Choroid plexus epithelial cell (primary cell): ENCODE measurements around the gene AVL9.

ENCODE experiments used
- DNase-seq: peaks from one replicate; pipeline ENCODE4 v3.0.0-alpha.2; 2010; ENCODE audit warnings: low read depth
- H3K4me3 ChIP-seq: 2 replicates; pipeline ENCODE4 v1.5.1; 2011; ENCODE audit warnings: low read depth, mild to moderate bottlenecking, control low read depth, low read length, moderate library complexity
- TF ChIP-seq, protein P1 (sequence below): conservative IDR thresholded peaks from 2 replicates; pipeline ENCODE4 v1.5.1; 2011; ENCODE audit warnings: low read depth, mild to moderate bottlenecking, control low read depth, inconsistent platforms, low read length, moderate library complexity

The AVL9 gene

DNA sequence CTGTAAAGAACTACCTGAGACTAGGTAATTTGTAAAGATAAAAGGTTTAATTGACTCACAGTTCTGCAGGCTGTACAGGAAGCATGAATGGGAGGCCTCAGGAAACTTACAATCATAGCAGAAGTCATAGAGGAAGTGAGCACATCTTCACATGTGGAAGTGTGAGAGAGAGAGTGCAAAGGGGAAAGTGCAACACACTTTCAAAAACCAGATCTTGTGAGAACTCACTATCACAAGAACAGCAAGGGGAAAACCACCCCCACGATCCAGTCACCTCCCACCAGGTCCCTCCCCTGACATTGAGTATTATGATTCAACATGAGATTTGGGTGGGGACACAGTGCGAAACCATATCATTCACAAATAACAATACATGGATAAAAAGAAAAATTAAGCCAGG lies 24.5 kb downstream of the AVL9 start:
- no peak overlapping the region for H3K4me3 ChIP-seq
- TF ChIP-seq, protein P1, sequence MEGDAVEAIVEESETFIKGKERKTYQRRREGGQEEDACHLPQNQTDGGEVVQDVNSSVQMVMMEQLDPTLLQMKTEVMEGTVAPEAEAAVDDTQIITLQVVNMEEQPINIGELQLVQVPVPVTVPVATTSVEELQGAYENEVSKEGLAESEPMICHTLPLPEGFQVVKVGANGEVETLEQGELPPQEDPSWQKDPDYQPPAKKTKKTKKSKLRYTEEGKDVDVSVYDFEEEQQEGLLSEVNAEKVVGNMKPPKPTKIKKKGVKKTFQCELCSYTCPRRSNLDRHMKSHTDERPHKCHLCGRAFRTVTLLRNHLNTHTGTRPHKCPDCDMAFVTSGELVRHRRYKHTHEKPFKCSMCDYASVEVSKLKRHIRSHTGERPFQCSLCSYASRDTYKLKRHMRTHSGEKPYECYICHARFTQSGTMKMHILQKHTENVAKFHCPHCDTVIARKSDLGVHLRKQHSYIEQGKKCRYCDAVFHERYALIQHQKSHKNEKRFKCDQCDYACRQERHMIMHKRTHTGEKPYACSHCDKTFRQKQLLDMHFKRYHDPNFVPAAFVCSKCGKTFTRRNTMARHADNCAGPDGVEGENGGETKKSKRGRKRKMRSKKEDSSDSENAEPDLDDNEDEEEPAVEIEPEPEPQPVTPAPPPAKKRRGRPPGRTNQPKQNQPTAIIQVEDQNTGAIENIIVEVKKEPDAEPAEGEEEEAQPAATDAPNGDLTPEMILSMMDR: no peak
- no peak for DNase-seq

DNA sequence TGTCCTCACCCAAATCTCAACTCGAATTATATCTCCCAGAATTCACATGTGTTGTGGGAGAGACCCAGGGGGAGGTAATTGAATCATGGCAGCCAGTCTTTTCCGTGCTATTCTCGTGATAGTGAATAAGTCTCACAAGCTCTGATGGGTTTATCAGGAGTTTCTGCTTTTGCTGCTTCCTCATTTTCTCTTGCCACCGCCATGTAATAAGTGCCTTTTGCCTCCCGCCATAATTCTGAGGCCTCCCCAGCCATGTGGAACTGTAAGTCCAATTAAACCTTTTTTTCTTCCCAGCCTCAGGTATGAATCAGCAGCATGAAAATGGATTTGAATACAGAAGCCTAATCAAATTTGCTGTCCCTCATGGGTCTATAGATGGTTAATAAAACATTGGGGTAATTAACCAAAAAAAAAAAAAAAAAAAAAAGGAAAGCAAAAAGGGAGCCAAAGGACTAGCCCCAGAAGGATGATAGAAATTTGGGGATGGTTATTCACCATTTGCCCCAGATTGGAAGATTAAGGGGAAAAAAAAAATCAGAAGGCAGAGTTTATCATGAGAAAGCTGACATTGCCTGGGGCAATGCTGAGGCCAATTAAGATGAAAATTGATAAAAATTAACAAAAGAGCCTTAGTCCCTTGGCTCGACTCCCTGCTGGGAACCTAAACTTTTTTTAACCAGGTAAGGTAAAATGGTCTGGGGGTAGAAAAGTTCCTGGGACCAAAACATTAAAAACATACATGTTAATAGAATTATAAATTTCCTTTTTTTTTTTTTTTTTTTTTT lies 27.6 kb downstream of the AVL9 start:
- DNase-seq: no peak
- H3K4me3 ChIP-seq: no peak overlapping the region
- TF ChIP-seq, protein P1: no peak

DNA sequence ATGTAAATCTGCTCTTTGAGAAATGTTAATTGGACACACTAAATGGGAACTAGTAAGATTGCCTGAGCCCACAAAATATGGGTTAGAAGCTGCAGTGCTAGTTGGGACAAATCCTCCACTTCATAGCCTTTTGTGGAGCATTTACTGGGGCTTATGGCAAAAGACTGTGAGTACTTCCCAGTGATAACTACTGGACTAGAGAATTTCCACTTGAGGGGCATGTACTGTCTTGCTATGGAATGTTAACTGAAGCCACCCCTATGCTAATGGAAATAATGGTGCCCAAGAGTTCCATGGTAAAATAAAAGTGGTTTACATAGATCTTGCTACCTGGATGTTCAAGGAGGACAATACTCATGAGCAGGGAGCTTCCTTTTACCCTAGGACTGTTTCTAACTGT lies 29.3 kb downstream of the AVL9 start:
- TF ChIP-seq, protein P1: no peak
- no peak for DNase-seq
- no peak overlapping the region for H3K4me3 ChIP-seq

DNA sequence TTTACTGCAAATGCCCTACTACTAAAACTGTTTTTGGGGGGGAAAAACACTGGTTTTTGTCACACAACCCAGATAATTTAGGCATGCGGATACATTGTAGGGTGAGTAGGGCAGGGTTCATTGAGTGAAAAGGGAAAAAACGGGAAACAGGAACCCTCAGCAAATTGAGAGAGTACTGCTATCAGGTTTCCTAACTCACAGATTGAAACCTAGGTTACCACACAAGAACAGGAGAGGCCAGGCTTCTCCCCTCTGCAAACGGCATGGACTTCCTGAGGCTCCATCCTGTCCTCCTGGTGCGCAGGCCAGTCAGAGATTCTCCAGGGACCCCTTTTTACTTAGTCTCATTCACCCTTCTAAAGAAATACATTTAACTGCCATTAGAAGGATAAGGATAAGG lies 30.6 kb downstream of the AVL9 start:
- DNase-seq: no peak
- H3K4me3 ChIP-seq: no peak overlapping the region
- TF ChIP-seq, protein P1: no peak

DNA sequence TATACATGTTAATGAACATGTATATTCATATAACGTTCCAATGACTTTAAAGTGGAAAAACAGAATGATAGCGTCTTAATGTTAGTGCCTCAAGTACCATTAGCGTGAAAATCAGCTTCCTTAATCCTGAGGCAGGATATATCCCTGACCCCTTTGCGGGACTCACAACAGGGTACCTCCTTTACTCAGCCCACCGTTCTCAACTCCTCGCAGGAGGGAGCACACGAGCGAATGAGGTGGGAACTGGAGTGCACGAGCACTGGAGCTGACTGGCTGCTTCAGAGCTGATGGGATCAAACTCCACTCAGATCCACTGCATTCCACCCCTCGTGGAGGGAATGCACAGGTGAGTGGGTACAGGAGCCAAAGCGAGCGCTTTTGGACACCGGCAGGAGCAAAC lies 36.1 kb downstream of the AVL9 start:
- H3K4me3 ChIP-seq: no peak overlapping the region
- TF ChIP-seq, protein P1: no peak
- DNase-seq: no peak

DNA sequence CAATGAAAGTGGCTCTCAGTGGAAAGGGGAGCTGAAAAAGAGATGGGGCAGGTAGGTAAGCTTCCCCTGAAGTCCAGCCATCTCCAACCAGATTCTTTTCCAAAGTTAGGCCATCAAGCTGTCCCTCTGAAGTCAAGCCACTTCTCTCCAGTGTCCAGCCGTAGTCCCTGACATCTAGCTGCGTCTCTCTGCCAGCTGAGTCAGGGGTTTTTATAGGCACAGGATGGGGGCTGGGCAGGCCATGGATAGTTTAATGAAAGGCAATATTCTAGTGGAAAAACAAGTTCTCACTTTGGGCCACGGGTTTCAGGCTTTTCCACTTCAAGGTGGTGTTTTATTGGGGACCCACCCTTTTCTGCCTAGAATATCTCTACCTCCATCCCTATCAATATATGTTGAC lies 36.8 kb downstream of the AVL9 start:
- TF ChIP-seq, protein P1: no peak
- H3K4me3 ChIP-seq: no peak overlapping the region
- DNase-seq: no peak

DNA sequence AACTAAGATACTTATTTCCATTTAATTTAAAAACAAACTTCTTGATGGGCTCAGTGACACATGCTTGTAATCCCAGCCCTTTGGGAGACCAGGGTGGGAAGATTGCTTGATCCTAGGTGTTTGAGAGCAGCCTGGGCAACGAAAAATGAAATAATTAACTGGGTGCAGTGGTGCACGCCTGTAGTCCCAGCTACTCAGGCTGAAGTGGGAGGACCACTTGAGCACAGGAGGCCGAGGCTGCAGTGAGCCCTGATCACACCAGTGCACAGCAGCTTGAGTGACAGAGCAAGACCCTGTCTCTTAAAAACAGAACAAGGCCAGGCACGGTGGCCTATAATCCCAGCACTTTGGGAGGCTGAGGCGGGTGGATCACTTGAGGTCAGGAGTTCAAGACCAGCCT lies 37.4 kb downstream of the AVL9 start:
- DNase-seq: no peak
- no peak overlapping the region for H3K4me3 ChIP-seq
- TF ChIP-seq, protein P1: no peak
